SK-N-SH treated with all-trans-retinoic acid at 6 μM for 48 hours (cell line): ENCODE measurements around the gene DTNB.

ENCODE experiments used
- ARNTL ChIP-seq: fragments of 450-650 bp; formaldehyde crosslinking; IDR thresholded peaks from 2 replicates; pipeline ENCODE4 v1.5.0; 2020; ENCODE audit warnings: low read depth, mild to moderate bottlenecking, moderate library complexity, borderline replicate concordance
- BACH2 ChIP-seq: fragments of 250-450 bp; sonication (Bioruptor Pico); IDR thresholded peaks from 2 replicates; pipeline ENCODE4 v1.9.0; 2021; ENCODE audit warnings: mild to moderate bottlenecking, borderline replicate concordance
- CSDC2 ChIP-seq: fragments of 250-450 bp; sonication (Bioruptor Pico); IDR thresholded peaks from 2 replicates; pipeline ENCODE4 v1.5.0; 2020; ENCODE audit warnings: mild to moderate bottlenecking, moderate library complexity
- GLIS3 ChIP-seq: fragments of 250-450 bp; sonication (Bioruptor Pico); IDR thresholded peaks from 2 replicates; pipeline ENCODE4 v1.5.0; 2020; ENCODE audit warnings: mild to moderate bottlenecking, moderate library complexity
- PPARA ChIP-seq: fragments of 250-450 bp; sonication (Bioruptor Pico); IDR thresholded peaks from 2 replicates; pipeline ENCODE4 v1.5.0; 2020; ENCODE audit warnings: mild to moderate bottlenecking, borderline replicate concordance
- RARB ChIP-seq: fragments of 250-450 bp; sonication (Bioruptor Pico); IDR thresholded peaks from 2 replicates; pipeline ENCODE4 v1.8.0; 2021; ENCODE audit warnings: mild to moderate bottlenecking, moderate library complexity
- SNAI2 ChIP-seq: fragments of 250-450 bp; sonication (Bioruptor Pico); IDR thresholded peaks from 2 replicates; pipeline ENCODE4 v1.5.0; 2020; ENCODE audit warnings: mild to moderate bottlenecking, moderate library complexity
- TCF4 ChIP-seq: fragments of 250-450 bp; sonication (Bioruptor Pico); IDR thresholded peaks from 2 replicates; pipeline ENCODE4 v1.8.0; 2021; ENCODE audit warnings: mild to moderate bottlenecking, moderate library complexity, borderline replicate concordance
- ZC3H10 ChIP-seq: fragments of 250-450 bp; sonication (Bioruptor Pico); IDR thresholded peaks from 2 replicates; pipeline ENCODE4 v1.5.1; 2021; ENCODE audit warnings: mild to moderate bottlenecking, moderate library complexity
- ZFP3 ChIP-seq: fragments of 250-450 bp; sonication (Bioruptor Pico); IDR thresholded peaks from 2 replicates; pipeline ENCODE4 v1.5.0; 2020; ENCODE audit warnings: mild to moderate bottlenecking, moderate library complexity
- ZNF70 ChIP-seq: fragments of 450-650 bp; formaldehyde crosslinking; IDR thresholded peaks from 2 replicates; pipeline ENCODE4 v1.5.0; 2020; ENCODE audit warnings: mild to moderate bottlenecking, moderate library complexity
- TF ChIP-seq, protein P1 (sequence below): fragments of 250-450 bp; sonication (Bioruptor Pico); IDR thresholded peaks from 2 replicates; pipeline ENCODE4 v1.8.0; 2021; ENCODE audit warnings: low read depth, mild to moderate bottlenecking, moderate library complexity, borderline replicate concordance
- TF ChIP-seq, protein P2 (sequence below): fragments of 250-450 bp; sonication (Bioruptor Pico); IDR thresholded peaks from 2 replicates; pipeline ENCODE4 v1.8.0; 2020; ENCODE audit warnings: mild to moderate bottlenecking, moderate library complexity, borderline replicate concordance
- TF ChIP-seq, protein P3 (sequence below): fragments of 250-450 bp; sonication (Bioruptor Pico); IDR thresholded peaks from 2 replicates; pipeline ENCODE4 v1.5.1; 2020; ENCODE audit warnings: low read depth, mild to moderate bottlenecking, moderate library complexity

DNA sequence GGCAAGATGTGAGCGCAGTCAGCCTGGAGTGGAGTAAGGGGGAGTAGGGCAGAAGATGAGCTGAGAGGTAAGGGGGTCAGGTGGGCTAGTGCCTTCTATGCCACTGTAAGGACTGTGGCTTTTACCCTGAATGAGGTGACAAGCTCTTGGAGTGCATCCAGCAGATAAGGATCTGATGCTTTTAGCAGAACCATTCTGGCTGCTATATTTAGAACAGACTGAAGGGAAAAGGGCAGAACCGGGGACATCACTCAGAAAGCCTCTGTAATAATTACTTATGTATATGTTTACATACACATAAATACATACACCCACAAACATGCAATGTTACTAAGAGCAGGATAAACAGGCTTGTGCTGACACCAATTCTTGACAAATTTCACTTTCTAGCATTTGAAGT is 124.8 kb downstream of the DTNB start:
- TF ChIP-seq, protein P1, sequence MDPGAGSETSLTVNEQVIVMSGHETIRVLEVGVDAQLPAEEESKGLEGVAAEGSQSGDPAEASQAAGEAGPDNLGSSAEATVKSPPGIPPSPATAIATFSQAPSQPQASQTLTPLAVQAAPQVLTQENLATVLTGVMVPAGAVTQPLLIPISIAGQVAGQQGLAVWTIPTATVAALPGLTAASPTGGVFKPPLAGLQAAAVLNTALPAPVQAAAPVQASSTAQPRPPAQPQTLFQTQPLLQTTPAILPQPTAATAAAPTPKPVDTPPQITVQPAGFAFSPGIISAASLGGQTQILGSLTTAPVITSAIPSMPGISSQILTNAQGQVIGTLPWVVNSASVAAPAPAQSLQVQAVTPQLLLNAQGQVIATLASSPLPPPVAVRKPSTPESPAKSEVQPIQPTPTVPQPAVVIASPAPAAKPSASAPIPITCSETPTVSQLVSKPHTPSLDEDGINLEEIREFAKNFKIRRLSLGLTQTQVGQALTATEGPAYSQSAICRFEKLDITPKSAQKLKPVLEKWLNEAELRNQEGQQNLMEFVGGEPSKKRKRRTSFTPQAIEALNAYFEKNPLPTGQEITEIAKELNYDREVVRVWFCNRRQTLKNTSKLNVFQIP (CRISPR knock-in tag) = no peak
- TF ChIP-seq BACH2 (CRISPR knock-in tag) (no peak), ARNTL (CRISPR knock-in tag) (no peak), CSDC2 (CRISPR knock-in tag) (no peak), TCF4 (CRISPR knock-in tag) (peak; percentile 48; the same call in 1 of the 2 replicates), RARB (no peak), GLIS3 (no peak), ZC3H10 (no peak), ZFP3 (CRISPR knock-in tag) (0 out of 2 replicates have a peak, but pooled peaks have one; percentile 26), SNAI2 (CRISPR knock-in tag) (no peak), ZNF70 (CRISPR knock-in tag) (no peak), PPARA (CRISPR knock-in tag) (no peak)
- TF ChIP-seq, protein P2, sequence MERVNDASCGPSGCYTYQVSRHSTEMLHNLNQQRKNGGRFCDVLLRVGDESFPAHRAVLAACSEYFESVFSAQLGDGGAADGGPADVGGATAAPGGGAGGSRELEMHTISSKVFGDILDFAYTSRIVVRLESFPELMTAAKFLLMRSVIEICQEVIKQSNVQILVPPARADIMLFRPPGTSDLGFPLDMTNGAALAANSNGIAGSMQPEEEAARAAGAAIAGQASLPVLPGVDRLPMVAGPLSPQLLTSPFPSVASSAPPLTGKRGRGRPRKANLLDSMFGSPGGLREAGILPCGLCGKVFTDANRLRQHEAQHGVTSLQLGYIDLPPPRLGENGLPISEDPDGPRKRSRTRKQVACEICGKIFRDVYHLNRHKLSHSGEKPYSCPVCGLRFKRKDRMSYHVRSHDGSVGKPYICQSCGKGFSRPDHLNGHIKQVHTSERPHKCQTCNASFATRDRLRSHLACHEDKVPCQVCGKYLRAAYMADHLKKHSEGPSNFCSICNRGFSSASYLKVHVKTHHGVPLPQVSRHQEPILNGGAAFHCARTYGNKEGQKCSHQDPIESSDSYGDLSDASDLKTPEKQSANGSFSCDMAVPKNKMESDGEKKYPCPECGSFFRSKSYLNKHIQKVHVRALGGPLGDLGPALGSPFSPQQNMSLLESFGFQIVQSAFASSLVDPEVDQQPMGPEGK (CRISPR knock-in tag) = no peak
- TF ChIP-seq, protein P3, sequence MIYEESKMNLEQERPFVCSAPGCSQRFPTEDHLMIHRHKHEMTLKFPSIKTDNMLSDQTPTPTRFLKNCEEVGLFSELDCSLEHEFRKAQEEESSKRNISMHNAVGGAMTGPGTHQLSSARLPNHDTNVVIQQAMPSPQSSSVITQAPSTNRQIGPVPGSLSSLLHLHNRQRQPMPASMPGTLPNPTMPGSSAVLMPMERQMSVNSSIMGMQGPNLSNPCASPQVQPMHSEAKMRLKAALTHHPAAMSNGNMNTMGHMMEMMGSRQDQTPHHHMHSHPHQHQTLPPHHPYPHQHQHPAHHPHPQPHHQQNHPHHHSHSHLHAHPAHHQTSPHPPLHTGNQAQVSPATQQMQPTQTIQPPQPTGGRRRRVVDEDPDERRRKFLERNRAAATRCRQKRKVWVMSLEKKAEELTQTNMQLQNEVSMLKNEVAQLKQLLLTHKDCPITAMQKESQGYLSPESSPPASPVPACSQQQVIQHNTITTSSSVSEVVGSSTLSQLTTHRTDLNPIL = no peak
